Nephron progenitor cell (in vitro differentiated cells): ENCODE data around the gene RCAN2.

ENCODE experiments used
- DNase-seq: peaks from one replicate; pipeline ENCODE4 v3.0.0; 2021
- H3K27ac Mint-ChIP-seq: 2 replicates; pipeline ENCODE4 v1.8.0; 2021; ENCODE audit warnings: mild to moderate bottlenecking, moderate library complexity, mixed read lengths
- H3K27me3 Mint-ChIP-seq: 2 replicates; pipeline ENCODE4 v1.8.0; 2021; ENCODE audit warnings: mild to moderate bottlenecking, low read depth, mixed read lengths; ENCODE audit not compliant: poor library complexity
- H3K36me3 Mint-ChIP-seq: 2 replicates; pipeline ENCODE4 v1.8.0; 2021; ENCODE audit warnings: low read depth, mixed read lengths
- H3K4me1 Mint-ChIP-seq: 2 replicates; pipeline ENCODE4 v1.8.0; 2021; ENCODE audit warnings: mixed read lengths
- H3K4me3 Mint-ChIP-seq: 2 replicates; pipeline ENCODE4 v1.8.0; 2021; ENCODE audit warnings: mild to moderate bottlenecking, moderate library complexity, mixed read lengths
- H3K9me3 Mint-ChIP-seq: 2 replicates; pipeline ENCODE4 v1.8.0; 2021; ENCODE audit warnings: mild to moderate bottlenecking, moderate library complexity, mixed read lengths
- TF ChIP-seq, protein P1 (sequence below): fragments of 200-600 bp; sonication (generic); IDR thresholded peaks from 2 replicates; pipeline ENCODE4 v1.5.0; 2021; ENCODE audit warnings: antibody characterized with exemption

Gene RCAN2

DNA sequence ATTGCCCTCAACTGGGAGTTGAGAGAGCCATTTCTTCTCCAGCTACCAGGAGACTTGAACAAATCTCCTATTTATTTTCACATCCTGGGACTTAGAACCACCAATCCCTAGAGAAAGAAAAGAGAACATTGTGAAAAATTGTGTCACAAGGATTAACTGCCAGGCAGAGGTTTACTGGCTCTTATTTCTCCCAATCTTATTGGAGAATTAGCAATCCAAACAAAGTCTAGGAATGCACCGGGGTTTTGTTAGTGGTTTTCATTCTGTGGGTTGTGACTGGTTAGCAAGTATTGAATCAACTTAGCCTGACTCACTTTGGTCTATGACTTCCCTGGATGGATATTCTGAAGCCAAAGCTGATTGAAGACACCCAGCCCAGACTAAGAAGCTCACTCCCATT, 299.3 kb downstream of the RCAN2 start:
- DNase-seq = no peak
- no peaks in the 10 kb centered on the region for H3K4me1 Mint-ChIP-seq
- no peaks in the 10 kb centered on the region for H3K36me3 Mint-ChIP-seq
- TF ChIP-seq, protein P1, sequence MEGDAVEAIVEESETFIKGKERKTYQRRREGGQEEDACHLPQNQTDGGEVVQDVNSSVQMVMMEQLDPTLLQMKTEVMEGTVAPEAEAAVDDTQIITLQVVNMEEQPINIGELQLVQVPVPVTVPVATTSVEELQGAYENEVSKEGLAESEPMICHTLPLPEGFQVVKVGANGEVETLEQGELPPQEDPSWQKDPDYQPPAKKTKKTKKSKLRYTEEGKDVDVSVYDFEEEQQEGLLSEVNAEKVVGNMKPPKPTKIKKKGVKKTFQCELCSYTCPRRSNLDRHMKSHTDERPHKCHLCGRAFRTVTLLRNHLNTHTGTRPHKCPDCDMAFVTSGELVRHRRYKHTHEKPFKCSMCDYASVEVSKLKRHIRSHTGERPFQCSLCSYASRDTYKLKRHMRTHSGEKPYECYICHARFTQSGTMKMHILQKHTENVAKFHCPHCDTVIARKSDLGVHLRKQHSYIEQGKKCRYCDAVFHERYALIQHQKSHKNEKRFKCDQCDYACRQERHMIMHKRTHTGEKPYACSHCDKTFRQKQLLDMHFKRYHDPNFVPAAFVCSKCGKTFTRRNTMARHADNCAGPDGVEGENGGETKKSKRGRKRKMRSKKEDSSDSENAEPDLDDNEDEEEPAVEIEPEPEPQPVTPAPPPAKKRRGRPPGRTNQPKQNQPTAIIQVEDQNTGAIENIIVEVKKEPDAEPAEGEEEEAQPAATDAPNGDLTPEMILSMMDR = no peak
- no peak overlapping the region for H3K4me3 Mint-ChIP-seq
- H3K27ac Mint-ChIP-seq = no peak overlapping the region
- peaks cover 12% of the 10 kb centered on the region for H3K27me3 Mint-ChIP-seq
- no peaks in the 10 kb centered on the region for H3K9me3 Mint-ChIP-seq

DNA sequence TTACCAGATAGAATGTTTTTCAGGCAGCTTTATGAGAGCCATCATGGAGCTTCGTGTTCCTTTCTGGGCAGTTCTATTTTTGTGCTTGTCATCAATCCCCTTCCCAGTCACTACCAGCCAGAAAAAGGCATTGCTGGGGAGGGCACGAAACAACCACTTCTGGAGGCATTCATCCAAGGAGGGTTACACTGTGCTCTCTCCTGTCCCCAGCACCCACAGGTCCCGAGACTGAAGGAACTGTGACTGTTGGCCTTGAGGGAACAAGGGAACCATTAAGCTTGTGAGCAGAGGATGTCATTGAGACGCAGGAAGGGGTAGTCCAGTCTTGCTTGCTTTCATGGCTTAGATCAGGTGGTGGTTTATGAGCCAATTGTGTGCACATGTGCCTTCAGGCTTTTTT, 300.4 kb downstream of the RCAN2 start:
- no peak overlapping the region for H3K27ac Mint-ChIP-seq
- DNase-seq = no peak
- no peaks in the 10 kb centered on the region for H3K9me3 Mint-ChIP-seq

DNA sequence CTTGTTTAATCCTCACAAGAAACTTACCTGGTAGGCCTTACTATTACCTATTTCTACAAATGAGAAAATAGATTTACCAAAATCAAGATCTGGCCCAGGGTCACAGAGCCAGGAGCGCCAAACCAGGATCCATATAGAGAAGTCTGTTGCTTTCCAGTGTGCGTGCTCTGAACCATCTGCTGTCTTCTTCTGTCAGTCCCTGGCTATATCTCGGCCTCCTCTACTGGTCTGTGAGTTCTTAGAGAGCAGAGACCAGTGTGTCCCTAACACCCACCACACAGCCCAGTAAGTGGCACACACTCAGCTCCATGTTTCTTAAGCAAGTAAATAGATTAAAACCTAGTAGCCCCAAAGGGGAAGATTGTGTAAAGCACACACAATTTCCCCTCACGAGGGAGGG, 301.5 kb downstream of the RCAN2 start:
- Mint-ChIP-seq H3K27ac (no peak overlapping the region), H3K4me1 (no peaks in the 10 kb centered on the region), H3K36me3 (no peaks in the 10 kb centered on the region), H3K4me3 (no peak overlapping the region), H3K27me3 (peaks cover 13% of the 10 kb centered on the region), H3K9me3 (no peaks in the 10 kb centered on the region)
- DNase-seq = no peak
- TF ChIP-seq, protein P1 = no peak

More for the DNA sequence above, 300.4 kb downstream of the RCAN2 start:
- Mint-ChIP-seq H3K4me3 (no peak overlapping the region), H3K27me3 (peaks cover 13% of the 10 kb centered on the region), H3K4me1 (no peaks in the 10 kb centered on the region), H3K36me3 (no peaks in the 10 kb centered on the region)
- TF ChIP-seq, protein P1 = no peak

DNA sequence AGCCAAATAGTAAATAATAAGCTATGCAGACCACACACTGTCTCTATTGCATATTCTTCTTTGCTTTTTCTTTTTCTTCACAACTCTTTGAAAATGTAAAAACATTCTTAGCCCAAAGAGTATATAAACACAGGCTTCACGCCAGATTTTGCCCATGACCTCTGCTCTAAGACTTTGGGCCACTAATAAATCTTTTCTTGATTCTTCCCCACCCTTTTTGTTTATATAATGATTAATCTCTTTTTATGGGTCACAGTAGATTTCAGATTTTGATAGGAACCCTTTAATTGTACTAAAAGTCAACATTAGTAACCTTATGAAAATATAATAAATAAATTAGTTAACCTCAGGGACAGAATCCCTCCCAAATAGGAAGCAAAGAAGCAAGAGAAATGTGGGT, 304.7 kb downstream of the RCAN2 start:
- Mint-ChIP-seq H3K4me1 (no peaks in the 10 kb centered on the region), H3K27me3 (peaks cover 24% of the 10 kb centered on the region), H3K9me3 (no peaks in the 10 kb centered on the region), H3K4me3 (no peak overlapping the region), H3K36me3 (no peaks in the 10 kb centered on the region), H3K27ac (no peak overlapping the region)
- TF ChIP-seq, protein P1 = no peak
- DNase-seq = no peak

DNA sequence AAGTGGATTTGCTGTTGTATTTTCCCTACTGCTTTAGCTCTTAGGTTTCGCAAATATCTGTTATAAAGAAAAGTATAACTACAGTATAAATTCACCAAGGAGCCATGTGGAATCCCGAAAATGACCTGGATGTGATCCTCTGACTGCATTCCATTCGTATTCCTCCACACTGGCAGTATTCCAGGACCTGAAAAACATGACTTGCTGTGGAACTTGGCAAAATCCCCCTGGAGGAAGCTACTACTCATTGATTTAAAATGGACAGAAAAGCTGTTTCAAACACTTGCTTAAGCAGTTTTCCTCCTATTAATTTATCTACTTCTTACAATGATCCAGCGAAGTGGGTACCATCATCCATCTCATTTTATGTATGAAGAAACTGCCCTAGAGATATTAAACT, 307.1 kb downstream of the RCAN2 start:
- Mint-ChIP-seq H3K27me3 (peaks cover 30% of the 10 kb centered on the region), H3K9me3 (no peaks in the 10 kb centered on the region), H3K36me3 (no peaks in the 10 kb centered on the region), H3K27ac (no peak overlapping the region), H3K4me1 (no peaks in the 10 kb centered on the region), H3K4me3 (no peak overlapping the region)
- DNase-seq = no peak
- TF ChIP-seq, protein P1 = no peak

DNA sequence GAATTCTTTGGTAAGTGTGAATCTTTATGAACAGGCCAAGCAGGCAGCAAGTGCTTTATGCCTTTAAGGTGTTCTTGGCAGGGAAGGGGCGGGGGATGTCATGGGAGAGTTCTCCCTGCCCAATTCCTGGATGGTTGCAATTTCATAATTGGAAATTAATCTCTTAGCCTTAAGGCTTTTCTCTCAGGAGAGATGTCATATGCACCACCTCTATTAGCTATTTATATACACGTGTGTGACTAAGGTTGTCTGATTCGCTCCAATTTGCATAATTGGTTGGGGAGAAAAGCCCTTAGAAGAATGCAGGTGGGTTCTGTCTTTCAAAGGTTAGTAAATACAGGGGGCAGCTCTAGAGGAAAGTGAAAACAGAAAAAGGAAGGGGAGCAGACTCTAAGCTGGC, 315.3 kb downstream of the RCAN2 start:
- no peak overlapping the region for H3K27ac Mint-ChIP-seq
- DNase-seq = no peak
- no peaks in the 10 kb centered on the region for H3K9me3 Mint-ChIP-seq
- TF ChIP-seq, protein P1 = no peak
- no peaks in the 10 kb centered on the region for H3K36me3 Mint-ChIP-seq
- no peaks in the 10 kb centered on the region for H3K4me1 Mint-ChIP-seq
- H3K27me3 Mint-ChIP-seq = peaks cover 33% of the 10 kb centered on the region
- no peak overlapping the region for H3K4me3 Mint-ChIP-seq
